H9 (cell line): Measurements from ENCODE around the gene MYCN. TPM values are rescaled to one million over a fixed set of nuclear protein-coding genes. Genes with fewer than 3 reads are reported as not detected.
"Not testable (repeated sequence)": the region's sequence is repeated elsewhere in the genome, so short reads cannot be mapped to it uniquely, and the experiment has no call there.

Source experiments
- DNase-seq: peaks from one replicate; pipeline ENCODE4 v3.0.0-alpha.2; 2017
- H2AFZ ChIP-seq: one replicate; pipeline ENCODE4 v1.6.1; 2013; ENCODE audit warnings: mild to moderate bottlenecking, low read length, control low read depth, moderate library complexity
- H2AK5ac ChIP-seq: 2 replicates; pipeline ENCODE4 v1.6.1; 2013; ENCODE audit warnings: low read length, control low read depth, mixed read lengths; ENCODE audit not compliant: insufficient read length
- H2BK120ac ChIP-seq: one replicate; pipeline ENCODE4 v1.6.1; 2013; ENCODE audit warnings: low read depth, mild to moderate bottlenecking, low read length, control low read depth, inconsistent platforms; ENCODE audit not compliant: poor library complexity, severe bottlenecking
- H2BK12ac ChIP-seq: 2 replicates; pipeline ENCODE4 v1.6.1; 2013; ENCODE audit warnings: low read length, control low read depth, mixed read lengths, low read depth; ENCODE audit not compliant: insufficient read length
- H2BK15ac ChIP-seq: 2 replicates; pipeline ENCODE4 v1.6.1; 2013; ENCODE audit warnings: low read depth, low read length, control low read depth
- H2BK20ac ChIP-seq: one replicate; pipeline ENCODE4 v1.6.1; 2013; ENCODE audit warnings: low read depth, mild to moderate bottlenecking, low read length, control low read depth, inconsistent platforms; ENCODE audit not compliant: poor library complexity, severe bottlenecking
- H2BK5ac ChIP-seq: 2 replicates; pipeline ENCODE4 v1.6.1; 2013; ENCODE audit warnings: low read length, control low read depth, mixed read lengths; ENCODE audit not compliant: insufficient read length
- H3K14ac ChIP-seq: 2 replicates; pipeline ENCODE4 v1.6.1; 2013; ENCODE audit warnings: low read length, control low read depth; ENCODE audit not compliant: insufficient read depth
- H3K18ac ChIP-seq: 2 replicates; pipeline ENCODE4 v1.6.1; 2013; ENCODE audit warnings: low read depth, mild to moderate bottlenecking, mixed read lengths, low read length, control low read depth; ENCODE audit not compliant: insufficient read length
- H3K23ac ChIP-seq: 2 replicates; pipeline ENCODE4 v1.6.1; 2013; ENCODE audit warnings: low read length, control low read depth, mixed read lengths, low read depth; ENCODE audit not compliant: insufficient read length
- H3K23me2 ChIP-seq: 2 replicates; pipeline ENCODE4 v1.6.1; 2013; ENCODE audit warnings: low read depth, mild to moderate bottlenecking, mixed read lengths, low read length, control low read depth; ENCODE audit not compliant: insufficient read length, poor library complexity, severe bottlenecking
- H3K27ac ChIP-seq: 2 replicates; pipeline ENCODE4 v1.5.1; 2013; ENCODE audit warnings: low read length, control low read depth, mixed read lengths, low read depth; ENCODE audit not compliant: insufficient read length
- H3K27me3 ChIP-seq: 2 replicates; pipeline ENCODE4 v1.6.1; 2013; ENCODE audit warnings: low read length, control low read depth, inconsistent platforms; ENCODE audit not compliant: insufficient read depth
- H3K4ac ChIP-seq: 2 replicates; pipeline ENCODE4 v1.6.1; 2013; ENCODE audit warnings: low read depth, mild to moderate bottlenecking, control low read depth, inconsistent platforms, low read length, moderate library complexity
- H3K4me1 ChIP-seq: 2 replicates; pipeline ENCODE4 v1.6.1; 2013; ENCODE audit warnings: low read length, control low read depth, inconsistent platforms; ENCODE audit not compliant: insufficient read depth
- H3K4me2 ChIP-seq: 2 replicates; pipeline ENCODE4 v1.6.1; 2013; ENCODE audit warnings: low read length, control low read depth, mixed read lengths; ENCODE audit not compliant: insufficient read length, insufficient read depth
- H3K56ac ChIP-seq: 2 replicates; pipeline ENCODE4 v1.6.1; 2013; ENCODE audit warnings: low read depth, mild to moderate bottlenecking, mixed read lengths, low read length, control low read depth; ENCODE audit not compliant: insufficient read length
- H3K79me1 ChIP-seq: 2 replicates; pipeline ENCODE4 v1.6.1; 2013; ENCODE audit warnings: low read depth, mild to moderate bottlenecking, moderate library complexity, low read length, control low read depth, inconsistent platforms; ENCODE audit not compliant: insufficient read depth, poor library complexity, severe bottlenecking
- H3K79me2 ChIP-seq: 2 replicates; pipeline ENCODE4 v1.6.1; 2013; ENCODE audit warnings: low read length, control low read depth, inconsistent platforms; ENCODE audit not compliant: insufficient read depth
- H3K9ac ChIP-seq: 2 replicates; pipeline ENCODE4 v1.6.1; 2013; ENCODE audit warnings: low read length, control low read depth, mixed read lengths; ENCODE audit not compliant: insufficient read length; ENCODE audit errors: extremely low read depth
- H3K9me3 ChIP-seq: one replicate; pipeline ENCODE4 v1.6.1; 2013; ENCODE audit warnings: low read depth, low read length, inconsistent platforms; ENCODE audit not compliant: control insufficient read depth
- H3T11ph ChIP-seq: one replicate; pipeline ENCODE4 v1.6.1; 2013; ENCODE audit warnings: mild to moderate bottlenecking, low read length, control low read depth, inconsistent platforms
- H4K20me1 ChIP-seq: one replicate; pipeline ENCODE4 v1.6.1; 2013; ENCODE audit not compliant: control insufficient read depth, insufficient read length, insufficient read depth
- H4K5ac ChIP-seq: 2 replicates; pipeline ENCODE4 v1.6.1; 2013; ENCODE audit warnings: low read depth, mild to moderate bottlenecking, mixed read lengths, low read length, control low read depth; ENCODE audit not compliant: insufficient read length
- H4K8ac ChIP-seq: replicated peaks from 2 replicates; pipeline ENCODE4 v1.6.1; 2013; ENCODE audit warnings: low read length, control low read depth, mixed read lengths, low read depth; ENCODE audit not compliant: insufficient read length
- H4K91ac ChIP-seq: 2 replicates; pipeline ENCODE4 v1.6.1; 2013; ENCODE audit warnings: low read depth, mild to moderate bottlenecking, moderate library complexity, mixed read lengths, low read length, control low read depth; ENCODE audit not compliant: insufficient read length
- H3K27ac Mint-ChIP-seq, 3 experiments: 2 replicates in 2 of 3; 3 replicates in 1 of 3; pipeline ENCODE4 v1.8.0; 2020 to 2021; ENCODE audit warnings: mixed read lengths in 3 of 3, mild to moderate bottlenecking in 1 of 3, moderate library complexity in 1 of 3
- H3K27me3 Mint-ChIP-seq: 2 replicates; pipeline ENCODE4 v1.8.0; 2021; ENCODE audit warnings: low read depth, mild to moderate bottlenecking, moderate library complexity, mixed read lengths
- H3K36me3 Mint-ChIP-seq, 3 experiments: 2 replicates in 2 of 3; 3 replicates in 1 of 3; pipeline ENCODE4 v1.8.0; 2020 to 2021; ENCODE audit warnings: low read depth in 3 of 3, mixed read lengths in 3 of 3; ENCODE audit not compliant: insufficient read depth in 1 of 3
- H3K4me1 Mint-ChIP-seq, 2 experiments: 2 replicates each; pipeline ENCODE4 v1.8.0; 2020; ENCODE audit warnings: mixed read lengths in 2 of 2
- H3K4me3 Mint-ChIP-seq, 2 experiments: 2 replicates in 1 of 2; 3 replicates in 1 of 2; pipeline ENCODE4 v1.8.0; 2020 to 2021; ENCODE audit warnings: mild to moderate bottlenecking in 2 of 2, mixed read lengths in 2 of 2, moderate library complexity in 1 of 2
- H3K9me3 Mint-ChIP-seq, 2 experiments: 2 replicates in 1 of 2; 3 replicates in 1 of 2; pipeline ENCODE4 v1.8.0; 2020; ENCODE audit warnings: mild to moderate bottlenecking in 2 of 2, mixed read lengths in 2 of 2, moderate library complexity in 1 of 2
- CTCF ChIP-seq: fragments of 200-600 bp; sonication (generic); conservative IDR thresholded peaks from 3 replicates; pipeline ENCODE4 v1.8.0; 2021; ENCODE audit warnings: antibody characterized with exemption, mild to moderate bottlenecking
- WGBS: extraction: QIAGEN DNeasy Blood & Tissue Kit; methylation state at CpG from one replicate; pipeline ENCODE4 v1.1.7; 2013; ENCODE audit warnings: missing lambda C conversion rate, low lambda C conversion rate, mixed read lengths; ENCODE audit not compliant: insufficient read length; ENCODE audit errors: extremely low coverage; 5-methylcytosine and 5-hydroxymethylcytosine counted together
- total RNA-seq: library from RNA; stranded (reverse); gene quantifications from 2 replicates; pipeline ENCODE4 v1.2.1, GENCODE V29; 2021

Gene MYCN
- total RNA-seq, 1 experiment from 2014 or later: 100.0 TPM

GRCh38 chr2:15927551-15928218, 12.7 kb upstream of the MYCN start:
- no peaks in the 10 kb centered on the region for H3K9me3 ChIP-seq
- no peaks in the 10 kb centered on the region for H3K79me2 ChIP-seq
- no peak overlapping the region for H3K27ac ChIP-seq
- H3K4me3 Mint-ChIP-seq: no peak overlapping the region
- no CpG with 5 or more reads among the region's 11 CpGs for WGBS
- no peak overlapping the region for H2BK120ac ChIP-seq
- H2BK15ac ChIP-seq: no peak overlapping the region
- no peak overlapping the region for H2AFZ ChIP-seq
- H3K4me2 ChIP-seq: no peak overlapping the region
- H3K27me3 Mint-ChIP-seq: peaks cover under 1% of the 10 kb centered on the region; the same call in 1 of the 2 replicates
- no peaks in the 10 kb centered on the region for H3K23me2 ChIP-seq
- peaks cover 2 to 6% (median 4%) of the 10 kb centered on the region in 3 experiments; a peak in 5 of 7 replicates for H3K36me3 Mint-ChIP-seq
- H3K56ac ChIP-seq: no peak overlapping the region
- no peak overlapping the region for H4K8ac ChIP-seq
- H3K79me1 ChIP-seq: no peaks in the 10 kb centered on the region
- no peak overlapping the region for H3K23ac ChIP-seq
- DNase-seq: no peak
- H3K9ac ChIP-seq: no peak overlapping the region
- H3K27ac Mint-ChIP-seq: no peak overlapping the region; a peak in 1 of 7 replicates
- no peak overlapping the region for H3T11ph ChIP-seq
- no peak overlapping the region for H2BK5ac ChIP-seq
- H3K27me3 ChIP-seq: no peaks in the 10 kb centered on the region
- no peak for TF ChIP-seq CTCF
- no peak overlapping the region for H3K18ac ChIP-seq
- H3K4me1 Mint-ChIP-seq: peaks cover 4% of the 10 kb centered on the region in 2 experiments
- no peak overlapping the region for H3K4ac ChIP-seq
- H2BK20ac ChIP-seq: no peak overlapping the region
- H2AK5ac ChIP-seq: no peak overlapping the region
- H3K14ac ChIP-seq: no peak overlapping the region
- H3K9me3 Mint-ChIP-seq: peaks cover 5 to 6% of the 10 kb centered on the region in 2 experiments; a peak in 3 of 5 replicates
- no peaks in the 10 kb centered on the region for H4K20me1 ChIP-seq
- no peak overlapping the region for H4K91ac ChIP-seq
- no peak overlapping the region for H2BK12ac ChIP-seq
- no peak overlapping the region for H4K5ac ChIP-seq
- H3K4me1 ChIP-seq: no peaks in the 10 kb centered on the region

GRCh38 chr2:15929008-15929407, 11.3 kb upstream of the MYCN start:
- H3K9me3 ChIP-seq, H3K4me1 Mint-ChIP-seq, DNase-seq, H3K18ac ChIP-seq, H2BK20ac ChIP-seq, H2AK5ac ChIP-seq, H3K14ac ChIP-seq, H3K79me1 ChIP-seq, H2BK5ac ChIP-seq, H3K56ac ChIP-seq, H2AFZ ChIP-seq, H3K4me2 ChIP-seq, H3T11ph ChIP-seq, H2BK12ac ChIP-seq, H3K9ac ChIP-seq, H4K5ac ChIP-seq, H3K27ac ChIP-seq, H3K23me2 ChIP-seq, H4K8ac ChIP-seq, H4K20me1 ChIP-seq, H3K9me3 Mint-ChIP-seq, H3K36me3 Mint-ChIP-seq, H3K27me3 Mint-ChIP-seq, H3K27ac Mint-ChIP-seq, H3K4me3 Mint-ChIP-seq, H2BK120ac ChIP-seq, H3K27me3 ChIP-seq, H3K79me2 ChIP-seq, H4K91ac ChIP-seq, H3K4me1 ChIP-seq, H3K23ac ChIP-seq, H3K4ac ChIP-seq, H2BK15ac ChIP-seq: not testable (repeated sequence)
- WGBS: no CpG with 5 or more reads among the region's 3 CpGs
